Thyroid gland (tissue), 4 donors: Measurements from ENCODE around the gene TMC8.
"Not testable (repeated sequence)": the region's sequence is repeated elsewhere in the genome, so short reads cannot be mapped to it uniquely, and the experiment has no call there.

Experiments
- CTCF ChIP-seq, 6 experiments: fragments of 200-600 bp in 3 of 6; fragments of 450-650 bp in 3 of 6; sonication (generic) in 3 of 6; IDR thresholded peaks; one replicate each; pipeline ENCODE4 v1.5.1; 2016 to 2019; ENCODE audit warnings: antibody characterized with exemption in 6 of 6, mild to moderate bottlenecking in 2 of 6, inconsistent platforms in 1 of 6, moderate library complexity in 1 of 6
- POLR2A ChIP-seq, 2 donors: fragments of 450-650 bp; IDR thresholded peaks; one replicate each; pipeline ENCODE4 v1.6.1; 2017; ENCODE audit warnings: antibody characterized with exemption in 2 of 2, mild to moderate bottlenecking in 2 of 2, moderate library complexity in 1 of 2

- not testable (repeated sequence) for TF ChIP-seq CTCF, POLR2A (IDR thresholded peaks at IDR 0.05)
Observed at GRCh38 chr17:78082355-78082872, 48.2 kb upstream of the TMC8 start.
